Common myeloid progenitor, CD34-positive (primary cell): ENCODE results near the gene MDK.

Source experiments
- CTCF ChIA-PET: fragments of 350-600 bp; sonication (Branson Sonifier 250); formaldehyde crosslinking; loops from one replicate; lab custom pipeline; 2021; ENCODE audit warnings: antibody characterized with exemption; lab: Charles Lee
- POLR2A ChIA-PET: fragments of 350-600 bp; sonication (Branson Sonifier 250); formaldehyde crosslinking; loops from one replicate; lab custom pipeline; 2021; ENCODE audit warnings: antibody characterized with exemption; lab: Charles Lee
- DNase-seq, 3 donors: peaks; one replicate each; pipeline versions ENCODE4 v3.0.0 to v3.0.0-alpha.2; 2013
- H3K27ac ChIP-seq, 2 experiments: 1 replicate in 1 of 2; 2 replicates in 1 of 2; pipeline ENCODE4 v1.7.0; 2013; ENCODE audit warnings: inconsistent platforms in 2 of 2, low read length in 2 of 2, mild to moderate bottlenecking in 2 of 2, low read depth in 1 of 2, moderate library complexity in 1 of 2; ENCODE audit not compliant: severe bottlenecking in 2 of 2, insufficient read depth in 1 of 2, poor library complexity in 1 of 2
- H3K27me3 ChIP-seq, 5 experiments: replicated peaks in 2 of 5; 1 replicate in 3 of 5; 2 replicates in 2 of 5; pipeline versions ENCODE4 v1.6.1 to v1.7.0; 2013; ENCODE audit warnings: low read length in 4 of 5, mild to moderate bottlenecking in 2 of 5, moderate library complexity in 2 of 5, inconsistent platforms in 1 of 5; ENCODE audit not compliant: insufficient read depth in 5 of 5, control insufficient read depth in 4 of 5
- H3K36me3 ChIP-seq, 4 experiments: 1 replicate in 2 of 4; 2 replicates in 2 of 4; pipeline versions ENCODE4 v1.6.1 to v1.7.0; 2013; ENCODE audit warnings: low read length in 3 of 4, control low read depth in 1 of 4, mild to moderate bottlenecking in 1 of 4; ENCODE audit not compliant: control insufficient read depth in 4 of 4, insufficient read depth in 4 of 4
- H3K4me1 ChIP-seq, 4 experiments: 1 replicate in 3 of 4; 2 replicates in 1 of 4; pipeline versions ENCODE4 v1.6.1 to v1.7.1; 2013; ENCODE audit warnings: low read length in 3 of 4, mild to moderate bottlenecking in 3 of 4, control low read depth in 1 of 4, inconsistent platforms in 1 of 4, moderate library complexity in 1 of 4; ENCODE audit not compliant: control insufficient read depth in 4 of 4, insufficient read depth in 4 of 4; ENCODE audit errors: control extremely low read depth in 1 of 4
- H3K4me3 ChIP-seq, 7 experiments: 1 replicate in 4 of 7; 2 replicates in 3 of 7; pipeline versions ENCODE4 v1.5.1 to v1.7.0; 2013; ENCODE audit warnings: mild to moderate bottlenecking in 7 of 7, low read length in 6 of 7, moderate library complexity in 6 of 7, inconsistent platforms in 2 of 7, low read depth in 2 of 7, control low read depth in 1 of 7; ENCODE audit not compliant: insufficient read depth in 4 of 7, control insufficient read depth in 1 of 7; ENCODE audit errors: extremely low read depth in 1 of 7
- H3K9me3 ChIP-seq, 5 experiments: 1 replicate in 4 of 5; 2 replicates in 1 of 5; pipeline versions ENCODE4 v1.6.1 to v1.7.1; 2013; ENCODE audit warnings: low read length in 4 of 5, mild to moderate bottlenecking in 2 of 5, inconsistent platforms in 1 of 5, low read depth in 1 of 5, moderate library complexity in 1 of 5; ENCODE audit not compliant: control insufficient read depth in 4 of 5, insufficient read depth in 2 of 5; ENCODE audit errors: control extremely low read depth in 1 of 5
- WGBS: methylation state at CpG from one replicate; pipeline ENCODE4 v1.1.5; 2013; ENCODE audit not compliant: insufficient coverage; 5-methylcytosine and 5-hydroxymethylcytosine counted together

Gene MDK

DNA sequence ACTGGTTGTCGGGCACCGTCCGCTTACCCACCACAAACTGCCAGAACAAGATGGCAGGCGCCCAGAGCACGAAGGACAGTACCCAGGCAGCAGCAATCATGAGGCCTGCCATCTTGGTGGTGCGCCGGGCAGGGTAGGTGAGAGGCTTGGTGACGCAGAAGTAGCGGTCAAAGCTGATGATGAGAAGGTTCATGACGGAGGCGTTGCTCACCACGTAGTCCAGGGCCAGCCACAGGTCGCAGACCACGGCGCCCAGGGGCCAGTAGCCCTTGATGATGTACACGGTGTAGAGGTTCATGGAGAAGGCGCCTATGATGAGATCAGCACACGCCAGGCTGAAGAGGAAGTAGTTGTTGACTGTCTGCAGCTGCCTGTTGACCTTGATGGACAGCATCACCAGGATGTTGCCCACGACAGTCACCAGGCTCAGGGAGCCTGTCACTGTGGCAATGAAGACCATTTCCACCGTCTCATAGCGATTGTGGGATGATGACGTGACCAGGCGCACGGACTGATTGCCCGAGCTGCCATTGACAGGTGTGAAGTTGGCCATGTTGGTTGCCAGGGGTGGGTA, 4.6 kb downstream of the MDK start:
- Histone ChIP-seq H3K36me3 (no peaks in the 10 kb centered on the region), H3K27me3 (peaks cover 0 to 35% (median 19%) of the 10 kb centered on the region in 5 experiments), H3K4me1 (peaks cover 0 to 55% (median 51%) of the 10 kb centered on the region in 4 experiments), H3K27ac (no peak overlapping the region), H3K4me3 (no peak overlapping the region), H3K9me3 (no peaks in the 10 kb centered on the region)
- WGBS: 97% methylated on average over 23 of the region's 25 CpGs
- no peak for DNase-seq
- CTCF ChIA-PET: interaction anchor here (0.9 to 9.3 kb wide), 3 partner anchors 17 to 72 kb away, joined by 3 to 52 read pairs (median 3); no protein-coding TSS in a partner anchor
- POLR2A ChIA-PET: no interaction called here

DNA sequence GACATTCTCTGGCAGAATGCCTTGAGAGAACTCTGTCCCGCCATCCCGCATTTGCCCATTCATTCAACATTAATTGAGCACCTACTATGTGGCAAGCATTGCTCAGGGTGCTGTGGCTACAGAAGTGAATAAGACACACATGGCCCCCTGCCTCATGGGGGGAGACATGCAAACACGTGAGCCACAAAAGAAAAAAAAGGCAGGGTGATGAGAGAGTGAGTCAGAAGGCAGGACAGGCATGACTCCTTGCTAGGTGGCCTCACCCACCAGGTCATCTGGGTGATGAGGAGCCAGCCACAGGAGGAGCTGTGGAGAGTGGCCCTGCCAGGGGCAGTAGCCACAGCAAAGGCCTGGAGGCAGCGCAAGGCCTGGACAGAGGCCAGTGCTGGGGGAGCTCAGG, 5.2 kb downstream of the MDK start:
- H3K4me3 ChIP-seq: no peak overlapping the region
- no peak for DNase-seq
- no peaks in the 10 kb centered on the region for H3K9me3 ChIP-seq
- 100% methylated on average over 2 of the region's 4 CpGs for WGBS
- peaks cover 0 to 40% (median 21%) of the 10 kb centered on the region in 5 experiments for H3K27me3 ChIP-seq
- no peak overlapping the region for H3K27ac ChIP-seq
- peaks cover 0 to 59% (median 53%) of the 10 kb centered on the region in 4 experiments for H3K4me1 ChIP-seq
- CTCF ChIA-PET: interaction anchor here (0.9 to 9.3 kb wide), 6 partner anchors 8 to 143 kb away, joined by 3 to 52 read pairs (median 7); no protein-coding TSS in a partner anchor
- POLR2A ChIA-PET: no interaction called here
- no peaks in the 10 kb centered on the region for H3K36me3 ChIP-seq

DNA sequence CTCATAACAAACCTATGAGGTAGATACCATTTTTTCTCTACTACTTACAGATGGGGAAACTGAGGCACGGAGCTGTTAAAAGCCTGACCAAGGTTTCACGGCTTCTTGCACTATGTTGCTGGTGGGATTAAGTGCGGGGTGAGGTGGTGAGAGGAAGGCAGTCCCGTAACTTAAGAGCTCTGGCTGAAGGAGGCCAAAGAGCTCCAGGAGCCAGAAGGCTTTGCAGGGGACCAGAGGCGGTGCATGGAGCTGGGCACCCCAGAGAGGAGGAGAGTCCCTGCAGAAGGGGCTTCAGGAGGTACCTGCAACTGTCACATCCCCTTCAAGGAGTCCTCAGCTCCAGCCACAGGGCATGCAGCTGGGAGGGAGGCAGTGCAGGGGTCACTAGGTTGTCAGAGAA, 6.0 kb downstream of the MDK start:
- no peak overlapping the region for H3K27ac ChIP-seq
- H3K4me1 ChIP-seq: peaks cover 0 to 59% (median 53%) of the 10 kb centered on the region in 4 experiments
- DNase-seq: no peak
- H3K9me3 ChIP-seq: no peaks in the 10 kb centered on the region
- H3K4me3 ChIP-seq: peak overlapping the region in 1 of 7 experiments; percentile 51
- 100% methylated on average over 1 of the region's 5 CpGs for WGBS
- POLR2A ChIA-PET: interaction anchor here (0.7 kb wide), 1 partner anchor 274 kb away, joined by 3 read pairs; no protein-coding TSS in a partner anchor
- peaks cover 0 to 48% (median 21%) of the 10 kb centered on the region in 5 experiments for H3K27me3 ChIP-seq
- CTCF ChIA-PET: interaction anchor here (0.6 to 9.3 kb wide), 14 partner anchors 9 to 144 kb away, joined by 3 to 52 read pairs (median 5); no protein-coding TSS in a partner anchor
- H3K36me3 ChIP-seq: no peaks in the 10 kb centered on the region

DNA sequence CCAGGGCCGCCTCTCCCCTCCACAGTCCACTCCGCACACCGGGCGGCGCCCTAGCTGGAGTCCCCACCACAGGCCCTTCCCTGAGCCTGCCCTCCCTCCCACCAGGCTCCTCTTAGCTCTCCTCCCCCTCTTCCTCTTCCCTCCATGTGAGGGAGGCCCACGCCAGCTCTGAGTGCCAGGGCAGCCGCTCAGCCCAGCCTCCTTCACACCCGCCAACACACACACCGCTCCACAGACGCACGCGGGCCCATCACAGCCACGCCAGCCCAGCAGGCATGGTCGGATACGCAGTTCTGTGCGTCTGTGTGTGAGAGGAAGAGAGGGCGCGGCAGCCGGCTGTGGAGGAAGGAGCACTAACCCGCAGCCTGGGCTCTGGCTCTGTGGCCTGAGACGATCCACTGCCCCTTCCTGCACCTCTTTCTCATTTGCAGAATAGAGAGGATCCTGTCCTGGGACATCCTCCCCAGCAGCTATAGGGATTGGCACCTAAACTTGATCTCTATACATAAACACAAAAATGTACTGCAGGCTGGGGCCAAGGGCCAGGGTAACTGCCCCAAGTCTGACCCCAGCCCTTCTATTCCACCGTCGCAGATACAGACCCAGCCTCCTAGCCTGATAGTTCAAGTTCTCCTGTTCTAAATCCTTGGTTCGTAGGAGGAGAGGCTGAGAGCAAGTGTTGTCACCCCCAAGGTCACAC, 6.6 kb downstream of the MDK start:
- H3K36me3 ChIP-seq: no peaks in the 10 kb centered on the region
- WGBS: 4% methylated on average over 13 of the region's 24 CpGs
- POLR2A ChIA-PET: interaction anchor here (0.7 kb wide), 1 partner anchor 273 kb away, joined by 3 read pairs; no protein-coding TSS in a partner anchor
- CTCF ChIA-PET: interaction anchor here (0.6 to 9.3 kb wide), 26 partner anchors 10 to 489 kb away, joined by 3 to 52 read pairs (median 5); partner anchors contain the start of gene ATG13
- no peaks in the 10 kb centered on the region for H3K9me3 ChIP-seq
- DNase-seq: peak in 2 of 3 donors; percentile 64 to 78
- peaks cover 0 to 54% (median 21%) of the 10 kb centered on the region in 5 experiments for H3K27me3 ChIP-seq
- no peak overlapping the region for H3K27ac ChIP-seq
- peak overlapping the region in 2 of 7 experiments; percentile 36 to 51 for H3K4me3 ChIP-seq
- peaks cover 0 to 61% (median 55%) of the 10 kb centered on the region in 4 experiments for H3K4me1 ChIP-seq

DNA sequence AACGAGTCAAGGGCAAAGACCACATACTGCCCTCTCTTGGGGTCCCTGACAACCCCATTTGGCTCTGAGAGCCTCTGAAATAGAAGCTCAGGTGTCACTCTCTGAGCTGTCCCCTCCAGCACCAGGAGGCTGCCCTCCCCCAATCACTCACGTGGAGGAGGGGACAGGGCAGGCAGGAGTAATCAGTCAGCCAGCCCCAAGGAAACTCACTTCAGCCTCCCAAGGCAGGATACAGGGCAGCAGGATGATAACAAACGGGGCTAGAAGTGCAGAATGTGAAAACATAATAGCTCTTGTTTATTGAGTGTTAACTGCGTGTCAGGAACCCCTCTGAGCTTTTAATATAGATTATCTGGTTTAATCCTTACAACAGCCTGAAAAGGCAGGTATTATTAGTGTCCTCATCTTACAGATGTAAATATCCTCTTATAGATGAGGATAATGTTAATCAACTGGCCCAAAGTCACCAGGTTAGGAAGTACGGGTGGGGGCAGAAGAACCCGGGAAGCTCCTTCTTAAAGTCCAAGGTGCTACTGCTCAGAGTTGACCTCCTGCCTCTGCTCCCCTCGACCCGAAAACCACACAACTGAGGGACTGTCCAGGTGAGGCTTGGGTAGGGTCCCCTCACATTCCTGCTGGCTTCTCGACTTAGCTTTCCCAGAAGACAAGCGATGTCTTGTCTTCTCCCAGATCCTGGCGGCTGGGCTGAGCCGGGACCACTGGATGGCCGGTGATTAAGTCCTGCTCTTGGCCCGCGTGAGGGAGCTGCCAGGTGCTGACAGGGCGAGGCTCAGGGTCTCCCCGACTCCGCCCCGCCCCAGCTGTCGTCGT, 7.4 kb downstream of the MDK start:
- no peak for DNase-seq
- Histone ChIP-seq H3K4me3 (peak overlapping the region in 4 of 7 experiments; percentile 60 to 73 (median 68)), H3K9me3 (no peaks in the 10 kb centered on the region), H3K36me3 (no peaks in the 10 kb centered on the region), H3K4me1 (peaks cover 0 to 65% (median 56%) of the 10 kb centered on the region in 4 experiments), H3K27me3 (peaks cover 0 to 60% (median 23%) of the 10 kb centered on the region in 5 experiments), H3K27ac (no peak overlapping the region)
- ChIA-PET CTCF (interaction anchor here (0.7 to 9.3 kb wide), 26 partner anchors 10 to 490 kb away, joined by 3 to 52 read pairs (median 5); partner anchors contain the start of gene ATG13), POLR2A (no interaction called here)
- WGBS: 16% methylated on average over 17 of the region's 21 CpGs

DNA sequence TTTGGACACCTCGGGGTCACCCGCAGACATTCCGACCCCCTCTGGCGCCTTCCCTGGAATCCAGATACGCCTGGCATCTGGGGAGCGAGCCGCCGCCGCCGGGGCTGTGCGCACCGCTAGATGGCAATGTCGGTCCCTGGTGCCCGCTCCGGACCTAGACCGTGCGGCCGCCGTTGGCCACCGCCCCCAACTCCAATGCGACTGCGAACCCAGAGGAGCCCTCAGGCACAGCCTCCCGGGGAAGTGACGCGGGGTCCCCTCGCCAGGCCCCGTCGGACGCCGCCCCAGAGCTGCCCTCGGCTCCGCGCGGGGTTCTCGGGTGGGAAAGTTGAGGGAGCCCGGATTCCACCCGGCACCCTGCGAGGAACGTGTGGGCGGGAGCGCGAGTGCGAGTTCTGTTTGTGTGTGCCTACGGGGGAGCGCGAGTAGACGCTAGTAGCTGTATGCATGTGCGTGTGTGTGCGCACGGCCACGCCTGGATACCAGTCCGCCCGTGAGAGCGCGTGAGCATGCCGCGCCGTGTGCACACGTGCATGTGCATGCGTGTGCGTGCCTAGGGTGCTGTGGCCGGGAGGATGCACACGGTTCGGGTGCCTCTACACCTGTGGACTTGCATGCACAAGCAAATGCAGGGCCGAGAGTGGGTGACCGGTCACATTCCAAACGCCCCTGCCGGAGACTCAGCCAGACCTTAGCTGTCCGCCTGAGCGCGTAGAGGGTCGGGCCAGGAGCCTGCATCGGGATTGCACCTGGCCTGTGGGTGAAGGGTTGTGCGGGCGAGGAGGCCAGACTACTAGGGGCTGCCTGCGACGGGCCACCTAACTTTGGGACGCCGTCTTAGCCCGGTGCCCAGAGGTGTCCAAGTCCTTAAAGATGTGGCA, 8.2 kb downstream of the MDK start:
- Histone ChIP-seq H3K4me1 (peaks cover 0 to 62% (median 56%) of the 10 kb centered on the region in 4 experiments), H3K27me3 (peaks cover 0 to 60% (median 23%) of the 10 kb centered on the region in 5 experiments), H3K36me3 (no peaks in the 10 kb centered on the region), H3K27ac (no peak overlapping the region), H3K9me3 (no peaks in the 10 kb centered on the region), H3K4me3 (peak overlapping the region; percentile 13 to 73 (median 60))
- CTCF ChIA-PET: interaction anchor here (0.8 to 9.3 kb wide), 19 partner anchors 9 to 229 kb away, joined by 3 to 52 read pairs (median 4); no protein-coding TSS in a partner anchor
- POLR2A ChIA-PET: no interaction called here
- DNase-seq: peak; percentile 54 to 77 (median 69)
- 1% methylated on average over 60 of the region's 80 CpGs for WGBS
